Bone marrow (tissue), 2 donors: ENCODE measurements around the gene LCTL.
"Not testable (repeated sequence)": the region's sequence is repeated elsewhere in the genome, so short reads cannot be mapped to it uniquely, and the experiment has no call there.

Source experiments
- DNase-seq, 2 donors: peaks; one replicate each; lab custom pipeline; 2025; lab: John Stamatoyannopoulos, UW

The LCTL gene

GRCh38 chr15:66500346-66500745 is 65.5 kb downstream of the LCTL start:
- not testable (repeated sequence) for DNase-seq

- peak in 1 of 2 donors; percentile 36 for DNase-seq
Observed at GRCh38 chr15:66498501-66499386, 67.1 kb downstream of the LCTL start.
